ENCODE results near the gene CHCHD6.

Gene CHCHD6

DNA sequence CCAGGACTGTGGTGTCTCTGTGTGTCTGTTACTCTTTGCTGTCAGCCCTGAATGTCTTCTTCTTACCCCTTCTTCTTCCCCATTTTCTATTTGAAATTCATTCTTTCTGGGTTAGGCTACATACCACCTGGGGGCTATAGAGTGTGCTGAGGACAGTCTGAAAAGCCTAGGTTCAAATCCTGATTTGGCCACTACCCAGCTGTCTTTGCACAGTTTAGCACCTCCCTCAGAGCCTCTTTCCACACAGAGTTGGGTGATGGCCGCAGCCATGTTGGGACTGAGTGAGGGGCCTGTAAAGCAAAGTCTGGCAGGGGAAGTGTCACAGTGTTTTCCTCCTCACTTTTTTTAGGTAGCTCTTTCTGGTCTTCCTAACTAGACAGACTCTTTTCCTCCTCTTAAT is 113.7 kb downstream of the CHCHD6 start:
- Mint-ChIP-seq H3K9me3 (peaks cover 9% of the 10 kb centered on the region), H3K4me1 (no peaks in the 10 kb centered on the region), H3K27me3 (no peaks in the 10 kb centered on the region), H3K36me3 (ENCODE audit: low read depth) (peaks cover 8% of the 10 kb centered on the region), H3K27ac (no peak overlapping the region), H3K4me3 (no peak overlapping the region)
- no peak for ATAC-seq
- no peak for DNase-seq

DNA sequence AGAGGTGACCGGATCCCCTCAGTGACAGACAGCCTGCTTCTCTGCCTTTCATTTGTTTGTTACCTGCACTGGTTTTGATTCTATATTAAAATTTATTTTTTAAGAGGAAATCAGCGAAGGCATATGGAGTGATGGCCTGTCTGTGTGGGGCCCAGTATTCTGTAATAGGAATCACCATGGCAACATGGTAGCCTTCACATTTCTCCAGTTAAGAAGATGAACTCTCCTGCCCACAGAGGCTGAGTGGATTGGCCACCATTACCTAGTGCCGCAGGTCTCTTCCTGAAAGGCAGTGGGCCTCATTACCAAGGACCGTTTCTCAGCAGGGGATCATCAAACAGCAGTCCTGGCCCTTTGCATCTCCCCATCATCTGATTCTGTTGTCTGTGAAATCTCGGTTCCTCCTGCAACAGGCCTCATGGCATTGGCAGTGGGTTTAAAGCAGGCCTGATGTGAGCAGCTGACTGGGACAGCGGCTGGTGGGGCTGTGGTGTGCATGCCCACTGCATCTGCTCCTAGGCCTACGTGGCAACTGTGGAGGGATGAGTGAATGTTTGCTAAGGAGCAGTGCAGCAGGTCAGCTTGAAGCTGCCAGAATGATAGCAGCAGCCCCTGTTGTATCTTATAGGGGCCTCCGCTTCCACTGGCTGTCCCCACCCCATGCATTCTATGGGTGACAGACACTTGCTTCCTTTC is 114.5 kb downstream of the CHCHD6 start:
- ATAC-seq (no peak), DNase-seq (no peak)
- no peak overlapping the region for H3K4me3 Mint-ChIP-seq
- H3K27me3 Mint-ChIP-seq = no peaks in the 10 kb centered on the region
- no peaks in the 10 kb centered on the region for H3K4me1 Mint-ChIP-seq
- peaks cover 8% of the 10 kb centered on the region for H3K36me3 Mint-ChIP-seq (ENCODE audit: low read depth)
- H3K9me3 Mint-ChIP-seq = peaks cover 9% of the 10 kb centered on the region
- no peak overlapping the region for H3K27ac Mint-ChIP-seq

DNA sequence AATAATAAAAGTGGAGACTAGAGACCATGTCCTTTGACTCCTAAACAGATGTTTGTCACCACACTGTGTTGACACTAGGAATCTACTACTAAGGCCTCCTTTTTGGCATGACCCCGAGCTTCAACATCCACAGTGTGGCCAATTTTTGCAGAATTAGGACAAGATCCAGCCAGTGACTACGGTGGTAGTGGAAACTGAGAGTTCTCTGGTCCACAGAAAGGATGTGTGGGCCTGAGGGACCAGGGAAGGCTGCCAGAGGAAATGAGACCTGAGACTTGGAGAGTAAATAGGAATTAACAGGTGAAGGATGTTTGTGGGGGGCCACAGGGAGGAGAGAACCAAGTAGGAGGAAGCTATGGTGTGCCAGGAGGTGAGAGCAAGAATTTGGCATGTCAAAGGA is 122.7 kb downstream of the CHCHD6 start:
- ATAC-seq = no peak
- no peaks in the 10 kb centered on the region for H3K27me3 Mint-ChIP-seq
- H3K36me3 Mint-ChIP-seq (ENCODE audit: low read depth) = peaks cover 2% of the 10 kb centered on the region
- H3K4me3 Mint-ChIP-seq = no peak overlapping the region
- no peak for DNase-seq
- peaks cover 5% of the 10 kb centered on the region for H3K9me3 Mint-ChIP-seq
- no peak overlapping the region for H3K27ac Mint-ChIP-seq
- peaks cover 7% of the 10 kb centered on the region for H3K4me1 Mint-ChIP-seq

DNA sequence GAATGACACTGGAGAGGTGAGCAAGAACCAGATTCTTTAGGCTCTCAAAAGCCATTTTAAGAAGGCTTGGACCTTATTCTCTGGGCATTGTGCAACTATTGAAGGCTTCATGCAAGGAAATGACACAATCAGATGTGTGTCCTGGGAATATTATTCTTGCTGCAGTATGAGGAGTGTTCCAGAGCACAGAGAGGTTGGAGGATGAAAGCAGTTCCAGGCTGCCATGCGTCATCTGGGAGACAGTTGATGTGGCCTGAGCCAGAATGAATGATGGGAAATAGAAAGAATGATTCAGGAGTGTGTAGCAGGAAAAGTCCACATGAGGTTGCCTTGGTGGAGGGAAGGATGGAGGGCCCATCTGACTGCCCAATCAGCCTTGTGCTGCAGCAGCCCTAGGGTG is 123.1 kb downstream of the CHCHD6 start:
- Mint-ChIP-seq H3K4me3 (no peak overlapping the region), H3K27me3 (no peaks in the 10 kb centered on the region), H3K36me3 (ENCODE audit: low read depth) (no peaks in the 10 kb centered on the region), H3K27ac (no peak overlapping the region), H3K4me1 (peaks cover 7% of the 10 kb centered on the region), H3K9me3 (peaks cover under 1% of the 10 kb centered on the region)
- no peak for ATAC-seq
- no peak for DNase-seq

DNA sequence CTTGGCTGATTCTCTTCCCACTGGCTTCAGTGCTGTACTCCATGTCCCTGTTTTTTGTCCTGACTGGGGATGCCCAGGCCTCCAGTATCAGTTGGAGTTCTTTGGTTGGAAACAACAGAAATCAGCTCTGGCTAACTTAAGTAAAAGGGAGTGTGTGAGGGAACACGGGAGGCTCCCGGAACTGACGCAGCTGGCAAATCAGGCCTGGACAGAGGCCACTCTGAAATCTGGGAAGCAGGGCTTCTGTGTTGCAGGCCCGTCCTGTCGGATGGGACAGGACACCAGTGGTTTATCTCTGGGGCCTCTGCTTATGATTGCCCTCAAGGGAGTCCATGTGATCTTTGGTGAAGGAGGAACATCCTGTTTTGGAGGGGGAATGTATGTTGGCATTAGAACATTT is 124.3 kb downstream of the CHCHD6 start:
- H3K27ac Mint-ChIP-seq = no peak overlapping the region
- ATAC-seq (no peak), DNase-seq (no peak)
- no peaks in the 10 kb centered on the region for H3K36me3 Mint-ChIP-seq (ENCODE audit: low read depth)
- H3K27me3 Mint-ChIP-seq = no peaks in the 10 kb centered on the region
- no peak overlapping the region for H3K4me3 Mint-ChIP-seq
- H3K9me3 Mint-ChIP-seq = no peaks in the 10 kb centered on the region
- H3K4me1 Mint-ChIP-seq = peaks cover 7% of the 10 kb centered on the region

DNA sequence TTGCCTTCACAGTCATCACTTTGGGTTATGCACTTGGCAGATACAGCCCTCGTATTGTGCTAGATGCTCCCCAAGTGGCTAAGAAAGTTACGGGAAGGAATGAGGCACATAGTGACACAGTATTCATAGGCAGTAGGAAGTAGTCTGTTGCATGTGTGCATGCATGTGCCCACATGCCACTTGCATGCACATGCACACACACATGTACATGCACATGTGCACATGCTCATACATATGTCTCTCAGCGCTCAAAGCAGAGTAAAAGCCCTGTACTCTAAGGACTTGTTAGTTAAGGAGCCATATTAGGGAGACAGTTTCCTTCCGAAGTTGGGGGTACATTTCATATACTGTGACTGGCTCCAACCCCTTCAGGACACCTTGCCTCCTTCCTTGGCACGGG is 128.9 kb downstream of the CHCHD6 start:
- DNase-seq (no peak), ATAC-seq (no peak)
- Mint-ChIP-seq H3K36me3 (ENCODE audit: low read depth) (no peaks in the 10 kb centered on the region), H3K4me3 (no peak overlapping the region), H3K4me1 (peaks cover 6% of the 10 kb centered on the region), H3K9me3 (no peaks in the 10 kb centered on the region), H3K27ac (no peak overlapping the region), H3K27me3 (no peaks in the 10 kb centered on the region)

DNA sequence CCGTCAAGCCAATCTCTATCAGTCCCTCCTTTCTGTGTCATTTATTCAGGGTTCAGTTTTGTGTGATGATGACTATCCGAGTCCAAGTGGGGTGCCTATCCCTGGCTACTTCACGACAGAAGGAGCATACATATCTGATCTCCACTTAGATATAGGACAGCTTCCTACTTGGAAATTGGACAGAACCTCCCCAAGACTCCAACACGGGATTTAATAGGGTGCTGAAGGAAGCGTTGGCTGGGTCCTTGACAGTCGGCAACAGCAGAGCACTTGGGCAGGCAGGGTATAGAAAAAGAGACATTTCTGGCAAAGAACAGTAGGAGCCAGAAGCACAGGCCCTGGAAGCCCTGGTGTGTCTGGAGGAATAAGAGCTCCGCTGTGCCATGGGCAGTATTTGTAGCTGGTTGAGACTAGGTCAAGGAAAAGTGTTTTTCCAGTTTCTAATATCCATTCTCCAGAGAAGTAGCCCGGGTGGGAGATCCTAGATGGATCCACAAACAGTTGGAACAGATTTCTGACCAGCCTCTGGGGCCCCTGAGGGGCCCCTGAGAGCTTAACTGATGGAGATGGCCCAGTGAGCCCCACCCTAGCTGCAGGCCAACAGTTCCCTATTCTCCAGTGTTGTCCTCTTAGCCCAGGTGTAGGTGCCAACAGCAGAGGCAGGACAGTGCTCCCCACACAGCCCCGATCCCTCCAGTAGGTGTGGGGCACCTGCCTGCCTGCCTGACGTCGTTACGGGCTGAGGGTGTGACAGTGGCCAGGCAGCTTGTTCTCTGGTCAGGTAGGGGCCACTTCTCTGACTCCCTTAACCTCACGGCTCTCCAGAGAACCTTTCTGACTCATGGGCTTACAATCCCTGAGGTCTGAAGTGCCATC is 130.8 kb downstream of the CHCHD6 start:
- Mint-ChIP-seq H3K27me3 (no peaks in the 10 kb centered on the region), H3K36me3 (ENCODE audit: low read depth) (peaks cover under 1% of the 10 kb centered on the region), H3K9me3 (no peaks in the 10 kb centered on the region), H3K27ac (no peak overlapping the region), H3K4me3 (no peak overlapping the region), H3K4me1 (no peaks in the 10 kb centered on the region)
- ATAC-seq = no peak
- DNase-seq = no peak

DNA sequence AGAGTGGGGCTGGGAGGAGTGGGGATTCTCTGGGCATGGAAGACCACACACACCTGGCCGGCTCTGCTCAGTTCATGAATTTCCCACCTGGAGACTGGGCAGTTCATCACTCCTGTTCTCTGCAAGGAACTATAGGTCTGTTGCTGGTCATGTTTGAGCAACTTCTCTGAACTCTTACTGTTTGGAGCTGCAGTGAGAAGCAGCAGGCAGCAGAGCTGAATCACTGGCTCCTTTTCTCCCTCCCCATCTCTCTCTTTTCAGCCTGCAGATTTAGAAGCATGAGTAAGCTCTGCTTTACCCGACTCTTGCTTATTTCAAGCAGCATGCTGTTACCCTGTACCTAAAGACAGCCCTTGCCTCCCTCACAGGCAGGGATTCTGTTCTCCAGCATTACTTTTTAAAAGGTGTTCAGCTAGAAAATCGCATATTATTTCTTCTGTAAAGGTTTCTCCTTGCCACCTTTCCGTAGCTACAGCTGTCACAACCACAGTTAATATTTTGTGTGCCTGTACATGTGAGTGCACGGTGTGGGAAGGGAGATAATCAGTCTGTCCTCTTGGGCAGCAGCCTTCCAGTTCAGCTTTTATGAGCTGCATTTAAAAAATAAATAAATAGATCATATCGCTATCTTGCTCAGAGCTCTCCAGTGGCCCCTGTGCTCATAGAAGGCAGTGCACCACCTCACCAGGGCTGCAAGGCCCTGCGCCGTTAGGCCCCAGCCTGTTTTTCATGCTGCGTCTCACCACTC is 131.6 kb downstream of the CHCHD6 start:
- H3K4me3 Mint-ChIP-seq = no peak overlapping the region
- H3K4me1 Mint-ChIP-seq = no peaks in the 10 kb centered on the region
- ATAC-seq (no peak), DNase-seq (no peak)
- H3K9me3 Mint-ChIP-seq = no peaks in the 10 kb centered on the region
- no peak overlapping the region for H3K27ac Mint-ChIP-seq
- peaks cover 2% of the 10 kb centered on the region for H3K36me3 Mint-ChIP-seq (ENCODE audit: low read depth)
- H3K27me3 Mint-ChIP-seq = no peaks in the 10 kb centered on the region

DNA sequence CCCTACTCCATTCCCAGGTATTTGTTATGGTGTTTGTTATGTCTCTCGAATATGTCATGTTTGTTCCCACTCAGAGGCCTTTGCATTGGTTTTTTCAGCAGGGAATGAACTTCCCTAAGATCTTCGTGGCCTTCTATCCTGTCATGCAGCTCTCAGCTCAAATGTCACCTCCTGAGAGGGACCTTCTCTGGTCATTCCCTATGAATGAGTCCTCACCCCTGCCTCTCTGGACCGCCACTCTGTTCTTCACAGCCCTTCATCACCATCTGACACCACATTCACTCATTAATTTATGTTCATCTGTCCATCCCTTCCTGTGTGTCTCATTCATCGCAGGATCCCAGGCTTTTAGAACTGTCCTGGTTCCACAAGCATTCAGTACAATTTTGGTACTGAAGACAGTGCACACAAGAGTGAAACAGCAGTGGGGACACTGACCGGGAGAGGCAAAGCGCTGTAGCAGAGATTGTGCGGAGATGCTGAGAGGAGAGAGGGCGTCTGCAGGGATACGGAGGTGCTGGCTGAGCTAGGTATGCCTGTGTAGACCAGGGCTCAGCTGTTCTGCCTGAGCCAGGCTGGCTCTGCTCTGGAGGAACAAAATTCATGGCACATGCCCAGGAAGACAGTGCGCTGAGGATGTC is 132.3 kb downstream of the CHCHD6 start:
- H3K4me1 Mint-ChIP-seq = no peaks in the 10 kb centered on the region
- H3K36me3 Mint-ChIP-seq (ENCODE audit: low read depth) = peaks cover 2% of the 10 kb centered on the region
- H3K27ac Mint-ChIP-seq = no peak overlapping the region
- ATAC-seq (no peak), DNase-seq (no peak)
- H3K4me3 Mint-ChIP-seq = no peak overlapping the region
- no peaks in the 10 kb centered on the region for H3K9me3 Mint-ChIP-seq
- no peaks in the 10 kb centered on the region for H3K27me3 Mint-ChIP-seq

DNA sequence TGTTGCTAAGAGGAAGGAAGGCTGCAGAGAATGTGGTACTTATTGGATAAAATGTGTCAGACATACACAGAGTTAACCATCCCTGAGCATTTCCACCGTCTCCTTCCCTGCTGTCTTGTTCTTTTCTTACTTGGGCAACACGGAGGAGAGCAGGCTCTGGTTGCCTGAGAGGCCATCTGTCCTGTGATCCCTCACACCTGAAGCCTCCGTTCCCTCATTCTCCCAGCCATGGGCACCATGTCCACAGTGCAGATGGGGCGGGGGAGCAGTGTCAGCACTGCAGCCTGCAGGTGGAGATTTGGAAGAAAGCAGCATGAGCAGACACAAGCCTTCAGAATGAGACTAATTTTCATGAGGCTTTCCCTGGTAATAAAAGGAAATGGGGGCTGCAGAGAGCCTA is 133.7 kb downstream of the CHCHD6 start:
- no peak for ATAC-seq

DNA sequence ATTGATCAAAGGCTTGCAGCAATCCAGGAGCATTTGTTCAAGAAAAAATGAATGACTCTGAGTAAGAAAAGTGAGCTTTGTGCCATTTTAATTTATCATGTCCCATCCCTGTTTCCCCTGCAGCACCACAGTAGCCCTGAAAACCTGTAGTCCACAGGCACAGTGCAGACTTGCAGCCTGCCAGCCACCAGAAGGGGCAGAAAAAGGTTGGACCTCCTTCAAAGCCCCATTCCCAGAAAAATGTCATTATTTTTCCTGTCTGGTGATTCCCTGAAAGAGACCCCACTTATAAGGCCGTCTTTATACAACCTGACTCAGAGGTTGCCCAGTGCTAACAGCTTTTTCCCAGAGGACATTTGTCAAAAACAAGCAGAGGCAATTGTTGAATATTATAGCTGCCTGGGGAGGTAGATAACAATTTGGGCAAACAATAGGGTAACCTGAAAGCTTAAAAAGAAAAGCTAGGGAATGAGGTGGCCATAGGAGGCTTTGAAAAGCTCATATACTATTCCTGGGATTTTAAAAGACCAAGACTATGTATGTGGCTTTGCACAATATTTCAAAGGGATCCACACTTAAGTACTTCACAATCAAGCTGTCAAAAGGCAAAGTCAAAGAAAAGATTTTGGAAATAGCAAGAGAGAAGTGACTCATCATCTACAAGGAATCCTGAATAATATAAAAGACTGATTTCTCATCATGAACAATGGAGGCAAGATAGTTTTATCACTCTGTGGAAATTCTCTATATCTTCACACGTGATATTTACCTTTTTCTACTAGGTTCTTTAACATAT is 142.1 kb downstream of the CHCHD6 start:
- Mint-ChIP-seq H3K4me3 (no peak overlapping the region), H3K27me3 (no peaks in the 10 kb centered on the region), H3K4me1 (no peaks in the 10 kb centered on the region), H3K36me3 (ENCODE audit: low read depth) (no peaks in the 10 kb centered on the region), H3K27ac (no peak overlapping the region), H3K9me3 (no peaks in the 10 kb centered on the region)
- ATAC-seq (no peak), DNase-seq (no peak)

More for the DNA sequence above, 133.7 kb downstream of the CHCHD6 start:
- peaks cover 2% of the 10 kb centered on the region for H3K36me3 Mint-ChIP-seq (ENCODE audit: low read depth)
- H3K4me3 Mint-ChIP-seq = no peak overlapping the region
- no peaks in the 10 kb centered on the region for H3K4me1 Mint-ChIP-seq
- no peak for DNase-seq
- no peaks in the 10 kb centered on the region for H3K27me3 Mint-ChIP-seq
- H3K9me3 Mint-ChIP-seq = no peaks in the 10 kb centered on the region
- no peak overlapping the region for H3K27ac Mint-ChIP-seq

DNA sequence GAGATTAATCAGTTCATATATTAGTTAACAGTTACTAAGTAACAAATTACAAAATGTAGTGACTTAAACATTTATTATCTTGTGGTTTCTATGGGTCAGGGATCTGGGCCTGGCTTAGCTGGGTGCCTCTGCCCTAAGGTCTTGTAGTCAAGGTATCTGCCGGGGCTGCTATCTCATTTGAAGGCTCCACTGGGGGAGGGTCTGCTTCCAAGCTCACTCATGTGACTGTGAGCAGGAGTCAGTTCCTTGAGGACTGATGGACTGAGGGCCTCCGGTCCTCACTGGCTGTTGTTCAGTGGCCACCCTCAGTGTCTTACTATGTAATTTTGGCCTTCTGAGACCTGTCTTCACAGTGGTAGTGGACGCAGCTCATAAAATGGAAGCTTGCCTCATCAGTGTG is 143.0 kb downstream of the CHCHD6 start:
- no peaks in the 10 kb centered on the region for H3K36me3 Mint-ChIP-seq (ENCODE audit: low read depth)
- ATAC-seq (no peak), DNase-seq (no peak)
- no peak overlapping the region for H3K27ac Mint-ChIP-seq
- H3K9me3 Mint-ChIP-seq = no peaks in the 10 kb centered on the region
- no peak overlapping the region for H3K4me3 Mint-ChIP-seq
- no peaks in the 10 kb centered on the region for H3K4me1 Mint-ChIP-seq
- H3K27me3 Mint-ChIP-seq = no peaks in the 10 kb centered on the region

DNA sequence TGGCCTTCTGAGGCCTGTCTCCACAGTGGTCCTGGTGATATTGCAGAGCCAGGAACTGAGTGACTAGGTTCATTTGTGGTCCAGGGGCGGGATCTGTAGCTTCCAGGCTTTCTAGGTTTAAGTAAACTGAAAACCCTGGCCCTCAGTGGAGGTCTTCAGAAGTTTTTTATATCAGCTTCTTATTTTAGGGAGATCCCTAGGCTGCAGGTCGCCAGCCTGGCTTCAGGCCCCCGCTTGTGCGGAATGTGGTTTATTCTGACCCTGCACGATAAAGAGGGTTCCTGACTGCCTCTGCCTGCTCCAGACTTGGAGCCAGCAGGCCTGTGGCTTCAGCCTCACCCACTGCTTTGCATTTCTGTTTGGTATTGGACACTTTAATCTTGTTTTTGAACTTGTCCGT is 145.0 kb downstream of the CHCHD6 start:
- Mint-ChIP-seq H3K27ac (no peak overlapping the region), H3K9me3 (no peaks in the 10 kb centered on the region), H3K27me3 (no peaks in the 10 kb centered on the region), H3K36me3 (ENCODE audit: low read depth) (peaks cover 5% of the 10 kb centered on the region), H3K4me1 (no peaks in the 10 kb centered on the region), H3K4me3 (no peak overlapping the region)
- DNase-seq (no peak), ATAC-seq (no peak)

DNA sequence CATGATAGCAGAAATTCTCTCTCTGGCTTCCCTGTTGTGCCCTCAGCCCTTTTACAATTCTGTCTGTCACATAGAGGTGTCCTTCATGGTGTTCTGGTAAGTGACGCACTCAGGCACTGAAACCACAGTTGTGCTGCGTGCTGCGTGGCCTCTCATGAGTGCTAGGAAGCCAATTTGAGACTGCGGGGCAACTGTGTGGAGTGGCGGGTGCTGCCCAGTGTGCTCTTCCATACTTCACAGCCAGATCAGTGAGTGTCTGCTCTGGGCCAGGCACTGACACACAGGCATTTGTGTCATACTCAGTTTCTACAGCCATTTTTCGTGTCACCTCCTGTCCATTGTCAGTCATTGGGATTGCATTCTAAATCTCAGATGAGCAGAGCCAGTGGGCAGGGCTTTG is 145.7 kb downstream of the CHCHD6 start:
- Mint-ChIP-seq H3K27ac (no peak overlapping the region), H3K36me3 (ENCODE audit: low read depth) (peaks cover 7% of the 10 kb centered on the region), H3K4me3 (no peak overlapping the region), H3K4me1 (no peaks in the 10 kb centered on the region), H3K9me3 (no peaks in the 10 kb centered on the region), H3K27me3 (no peaks in the 10 kb centered on the region)
- no peak for DNase-seq
- no peak for ATAC-seq

Measured in activated naive CD8-positive, alpha-beta T cell treated with anti-CD3 and anti-CD28 coated beads, Interleukin-2, amount 50 U/mL, for 24 hours (primary cell).